GM19043 (cell line): ENCODE measurements around the gene EPGN.

Source experiments
- ATAC-seq: cut with Tn5 transposase; IDR thresholded peaks from one replicate; pipeline ENCODE4 v1.9.1; 2021; ENCODE audit warnings: low read depth; ENCODE audit not compliant: unreplicated experiment

The EPGN gene, protein sequence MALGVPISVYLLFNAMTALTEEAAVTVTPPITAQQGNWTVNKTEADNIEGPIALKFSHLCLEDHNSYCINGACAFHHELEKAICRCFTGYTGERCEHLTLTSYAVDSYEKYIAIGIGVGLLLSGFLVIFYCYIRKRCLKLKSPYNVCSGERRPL

DNA sequence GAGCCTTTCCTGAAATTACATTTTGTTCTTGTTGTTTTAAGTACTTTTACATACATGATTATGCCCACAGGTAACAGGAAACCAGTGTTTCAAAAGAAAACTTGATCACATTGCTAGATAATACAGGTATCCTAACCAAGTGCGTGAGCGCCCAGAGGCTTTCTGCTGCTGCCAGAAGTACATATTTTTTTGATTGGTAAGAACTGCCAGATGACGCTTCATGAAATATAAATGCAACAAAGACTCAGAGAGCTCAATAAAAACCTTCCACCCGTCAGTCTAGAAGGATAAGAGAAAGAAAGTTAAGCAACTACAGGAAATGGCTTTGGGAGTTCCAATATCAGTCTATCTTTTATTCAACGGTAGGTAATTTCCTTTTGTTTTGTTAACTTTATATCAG, at the start of gene EPGN:
TSS of gene EPGN (plus strand) at position 256 of the 400 bp plus-strand sequence. CDS start at position 320, 64 bp downstream.
- no peak for ATAC-seq

DNA sequence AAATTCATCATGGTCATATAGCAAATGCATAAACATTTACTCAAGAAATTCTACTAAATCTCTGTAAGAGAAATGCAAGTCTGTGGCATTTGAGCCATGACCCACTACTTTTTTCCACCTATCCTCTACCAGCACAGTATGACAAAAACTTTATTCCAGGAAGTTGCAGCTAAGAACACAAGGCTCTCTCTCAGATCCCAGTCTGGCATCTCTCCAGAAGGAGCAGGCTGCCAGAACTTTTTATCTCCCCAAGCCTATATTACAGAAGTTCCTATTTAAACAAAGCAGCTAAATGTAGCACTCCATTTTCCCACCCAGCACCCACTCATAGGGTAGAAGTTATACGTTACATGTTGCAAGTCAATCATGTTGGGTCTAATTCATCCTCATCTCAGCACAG, 49.3 kb upstream of the EPGN start:
- ATAC-seq = no peak

DNA sequence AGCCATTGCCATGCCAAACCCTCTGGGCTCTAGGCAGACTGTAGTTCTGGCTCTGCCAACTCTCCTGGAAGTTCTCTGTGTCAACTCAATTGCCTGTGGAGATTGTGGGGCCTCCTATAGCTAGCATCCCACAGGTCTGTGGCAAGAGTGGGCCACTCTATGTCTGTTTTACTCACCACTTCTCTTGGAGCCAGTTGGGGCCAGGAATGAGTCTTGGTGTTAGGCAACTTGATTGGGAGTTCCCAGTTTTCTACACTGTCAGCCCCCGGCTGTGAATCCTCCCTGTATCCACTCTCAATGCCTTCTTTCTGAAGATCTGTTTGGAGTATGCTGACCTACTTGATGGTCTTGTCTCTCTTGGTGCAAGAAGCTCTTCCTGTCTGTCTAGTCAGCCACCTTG, 48.2 kb upstream of the EPGN start:
- ATAC-seq = no peak

DNA sequence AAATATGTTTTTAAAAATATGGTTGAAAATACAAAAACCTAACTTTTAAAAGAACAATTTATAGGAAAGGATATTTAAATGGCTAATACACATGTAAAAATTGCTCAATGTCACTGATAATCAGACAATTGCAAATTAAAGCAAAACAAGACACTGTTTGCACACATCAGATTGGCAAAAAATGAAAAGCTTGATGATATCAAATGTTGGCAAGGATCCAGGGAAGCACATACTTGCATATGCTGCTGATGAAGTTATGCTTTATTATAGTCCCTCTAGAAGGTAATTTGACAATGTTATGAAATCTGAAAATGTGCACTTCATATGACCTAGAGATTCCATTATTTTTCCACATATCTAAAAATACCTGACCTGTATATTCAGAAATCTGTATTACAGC, 45.7 kb upstream of the EPGN start:
- no peak for ATAC-seq

DNA sequence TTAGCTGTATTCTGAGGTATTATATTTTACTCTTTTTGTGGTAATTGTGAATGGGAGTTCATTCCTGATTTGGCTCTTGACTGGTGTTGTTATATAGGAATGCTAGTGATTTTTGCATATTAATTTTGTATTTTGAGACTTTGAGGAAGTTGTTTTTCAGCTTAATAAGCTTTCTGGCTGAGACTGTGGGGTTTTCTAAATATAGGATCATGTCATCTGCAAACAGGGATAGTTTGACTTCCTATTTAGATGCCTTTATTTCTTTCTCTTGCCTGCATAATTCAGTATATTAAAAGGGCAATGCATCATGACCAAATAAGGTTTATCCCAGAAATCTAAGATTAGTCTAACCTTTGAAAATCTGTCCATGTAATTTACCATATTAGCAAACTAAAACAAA, 44.7 kb upstream of the EPGN start:
- no peak for ATAC-seq

DNA sequence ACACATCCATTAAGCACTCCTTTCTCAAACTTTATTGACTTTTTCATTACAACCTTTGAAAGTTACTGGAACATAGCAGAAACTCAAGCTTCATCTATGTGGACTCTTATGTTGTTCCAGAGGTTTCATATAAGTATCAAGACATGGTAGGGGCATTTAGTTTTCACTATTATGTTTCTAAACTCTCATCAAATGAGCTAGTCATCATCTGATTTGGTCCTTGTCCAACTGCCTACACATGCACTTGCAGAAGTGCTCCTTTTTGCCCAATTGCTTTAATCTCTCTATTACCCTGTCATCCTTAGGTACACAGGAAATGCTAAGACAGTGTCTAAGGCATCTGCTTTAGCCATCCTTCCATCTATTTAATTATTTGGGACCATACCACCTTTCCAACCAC, 42.2 kb upstream of the EPGN start:
- no peak for ATAC-seq

DNA sequence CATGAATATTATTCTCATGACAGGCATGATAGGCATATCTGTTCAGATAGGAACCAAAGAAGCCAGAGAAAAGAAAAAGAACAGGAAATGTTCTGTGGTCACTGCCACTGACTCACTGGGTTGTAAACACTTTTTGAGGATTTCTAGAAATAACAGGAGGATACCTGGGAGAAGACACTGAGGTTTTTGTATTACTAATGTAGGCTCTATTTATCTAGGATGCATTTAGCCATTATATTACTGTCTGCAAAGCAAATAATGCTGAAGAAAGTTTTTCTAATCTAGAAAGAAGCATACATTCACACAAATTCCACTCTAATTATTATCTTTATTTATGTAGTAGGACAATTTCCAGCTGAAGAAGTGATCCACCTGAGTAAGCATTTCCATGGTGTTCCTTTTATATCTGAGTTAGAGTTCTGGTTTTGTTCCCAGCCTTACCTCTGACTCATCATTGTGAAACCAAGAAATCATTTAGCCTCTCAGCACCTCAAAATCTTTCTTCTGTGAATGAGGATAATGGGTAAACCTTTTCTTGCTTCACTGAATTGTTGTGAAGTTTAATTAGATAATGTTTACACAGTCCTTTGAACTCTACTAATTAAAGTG, 40.2 kb upstream of the EPGN start:
- no peak for ATAC-seq

DNA sequence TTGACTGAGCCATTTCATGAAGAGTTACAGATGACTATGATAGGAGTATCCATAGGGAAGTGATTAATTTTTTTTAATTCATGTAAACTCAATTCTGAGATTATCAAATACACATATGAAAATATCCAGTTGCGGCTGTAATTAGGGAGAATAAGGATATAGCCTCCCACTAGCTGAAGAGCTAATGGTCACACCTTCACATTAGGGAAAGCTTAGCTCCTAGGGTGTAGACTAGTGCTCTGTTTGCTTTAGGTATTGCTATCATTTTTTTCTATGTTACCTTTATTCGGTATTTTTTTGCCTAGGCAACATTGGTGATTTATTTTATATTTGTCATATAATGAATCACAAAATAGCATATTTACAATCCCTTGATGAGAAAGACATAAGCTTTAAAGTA, 39.6 kb upstream of the EPGN start:
- ATAC-seq = no peak

DNA sequence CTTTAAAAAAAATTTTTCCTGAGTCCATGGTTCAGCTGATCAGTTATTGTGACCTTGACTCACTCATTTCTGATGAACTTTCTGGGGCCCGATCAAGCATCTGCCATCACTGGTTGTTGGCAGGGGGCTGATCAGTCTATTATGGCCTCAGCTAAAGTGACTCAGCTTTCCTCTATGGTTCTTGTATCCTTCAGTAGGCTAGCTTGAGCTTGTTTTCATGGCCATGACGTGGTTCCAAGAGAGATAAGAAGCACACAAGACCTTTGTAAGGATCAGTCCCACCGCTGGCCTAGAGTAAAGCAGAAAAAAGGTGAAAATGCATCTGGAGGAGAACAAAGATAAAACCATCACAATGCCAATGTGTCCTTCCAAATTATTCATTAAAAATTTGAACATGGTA, 29.8 kb upstream of the EPGN start:
- ATAC-seq = no peak

DNA sequence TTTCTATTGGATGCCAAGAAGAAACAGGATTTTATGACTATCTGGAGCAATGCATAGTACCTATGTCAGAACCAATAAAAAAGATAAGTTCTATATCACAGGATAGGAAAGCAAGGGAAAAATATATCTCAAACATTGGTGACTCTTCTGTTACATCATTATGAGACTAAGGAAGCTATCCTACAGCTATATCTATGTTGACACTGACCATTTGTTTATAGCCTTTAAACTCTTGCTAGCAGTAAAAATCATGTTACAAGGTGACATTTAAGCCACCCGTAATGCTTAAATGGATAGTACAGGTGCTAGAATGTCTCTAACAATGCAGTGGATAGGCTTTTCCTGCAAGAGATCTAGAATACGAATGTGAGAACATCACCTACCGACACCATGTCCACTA, 28.6 kb upstream of the EPGN start:
- no peak for ATAC-seq

DNA sequence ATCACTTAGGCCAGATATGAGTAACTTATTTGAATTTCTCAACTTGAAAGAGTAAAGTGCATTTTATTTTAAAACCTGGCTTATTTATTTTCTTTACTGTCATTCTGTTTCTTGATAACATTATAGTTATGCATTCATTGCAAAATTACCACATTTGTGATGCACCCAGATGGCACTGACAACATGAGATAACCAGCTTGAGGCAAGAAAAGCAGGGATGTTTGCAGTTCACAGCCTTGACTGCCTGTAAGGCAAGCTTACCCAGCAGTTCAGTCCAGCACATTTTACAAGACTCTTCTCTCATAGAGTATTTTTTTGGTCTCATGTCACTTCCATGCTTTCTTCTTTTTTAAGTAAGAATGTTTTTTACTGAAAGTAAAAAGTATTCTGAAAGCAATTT, 25.3 kb upstream of the EPGN start:
- no peak for ATAC-seq

DNA sequence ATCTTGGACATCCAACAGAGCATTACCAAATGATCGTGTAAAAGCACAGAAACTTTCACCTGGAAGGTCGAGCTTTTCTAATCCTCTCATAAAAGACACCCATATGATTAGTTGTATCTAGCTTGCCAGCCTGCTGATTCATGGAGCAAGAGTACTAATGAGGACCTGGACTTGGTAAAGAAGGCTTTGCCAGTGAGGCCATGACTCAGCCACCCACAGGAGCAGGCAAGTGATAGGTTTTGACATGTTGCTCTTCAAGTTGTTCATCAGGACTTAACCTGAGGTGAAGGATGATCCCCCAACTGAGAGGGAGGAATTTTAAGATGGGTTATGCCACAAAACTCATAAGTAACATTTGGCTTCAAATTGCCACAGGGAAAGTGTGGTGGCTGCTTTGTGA, 24.7 kb upstream of the EPGN start:
- ATAC-seq = no peak

DNA sequence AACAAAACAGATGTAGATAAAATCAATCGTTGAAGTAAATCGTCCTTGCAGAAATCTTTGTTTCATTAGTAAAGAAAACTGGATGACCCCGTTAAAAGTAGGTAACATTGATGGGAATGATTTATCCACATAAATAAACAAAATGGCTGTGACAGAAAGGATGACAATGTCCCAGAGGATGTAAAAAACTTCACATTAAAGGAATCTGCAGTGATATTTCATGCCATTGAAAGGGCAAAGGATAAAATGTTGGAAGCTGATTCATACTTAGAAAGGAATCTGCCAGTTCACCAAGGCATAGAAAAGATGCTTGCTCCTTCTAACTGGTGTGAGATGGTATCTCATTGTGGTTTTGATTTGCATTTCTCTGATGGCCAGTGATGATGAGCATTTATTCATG, 24.2 kb upstream of the EPGN start:
- no peak for ATAC-seq

DNA sequence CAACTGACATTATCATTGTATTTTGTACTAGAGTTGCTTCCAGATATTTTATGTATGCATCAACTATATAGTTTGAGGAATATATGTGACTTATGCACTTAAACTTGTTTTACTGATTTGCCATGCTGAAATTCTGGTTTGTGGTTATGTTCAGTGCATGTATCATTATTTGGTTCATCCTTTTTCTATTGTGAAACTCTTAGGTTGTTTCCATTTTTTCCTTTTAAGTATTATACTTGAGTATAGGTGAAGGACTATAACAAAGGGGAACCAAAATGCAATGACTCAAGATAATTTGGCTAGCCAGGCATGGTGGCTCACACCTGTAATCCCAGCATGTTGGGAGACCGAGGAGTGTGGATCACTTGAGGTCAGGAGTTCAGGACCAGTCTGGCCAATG, 21.1 kb upstream of the EPGN start:
- ATAC-seq = no peak

DNA sequence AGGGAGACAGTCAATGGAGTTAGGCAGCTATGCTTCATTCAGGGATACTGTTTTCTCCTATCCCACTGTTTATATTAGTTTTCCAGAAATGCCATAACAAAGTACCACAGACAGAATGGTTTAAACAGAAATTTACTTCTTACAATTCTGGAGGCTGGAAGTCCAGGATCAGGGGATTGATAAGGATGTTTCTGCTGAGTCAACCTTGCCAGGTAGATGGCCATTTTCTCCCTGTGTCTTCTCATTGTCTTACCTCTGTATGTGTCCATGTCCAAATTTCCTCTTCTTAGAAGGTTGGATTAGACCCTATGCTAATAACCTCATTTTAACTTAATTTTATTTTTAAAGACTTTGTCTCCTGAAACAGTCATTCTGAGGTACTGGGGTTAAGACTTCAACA, 20.5 kb upstream of the EPGN start:
- ATAC-seq = no peak

DNA sequence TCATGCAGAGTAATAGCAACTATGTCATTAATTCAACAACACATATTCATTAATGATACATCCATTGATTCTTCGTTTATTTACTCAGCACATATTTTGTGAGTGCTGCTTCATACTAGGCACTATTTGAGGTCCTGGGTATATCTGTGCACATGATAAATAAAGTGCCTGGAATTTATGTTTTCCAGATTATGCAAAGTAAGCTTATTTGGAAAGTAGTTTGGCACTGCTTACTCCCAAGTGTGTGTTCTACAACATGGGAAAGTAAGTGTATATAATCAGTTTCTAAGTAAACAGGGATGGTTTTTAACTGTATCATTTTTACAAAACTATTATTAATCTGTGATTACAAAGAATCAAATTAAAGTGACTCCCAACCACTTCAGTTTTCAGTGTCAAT, 16.8 kb upstream of the EPGN start:
- ATAC-seq = no peak

DNA sequence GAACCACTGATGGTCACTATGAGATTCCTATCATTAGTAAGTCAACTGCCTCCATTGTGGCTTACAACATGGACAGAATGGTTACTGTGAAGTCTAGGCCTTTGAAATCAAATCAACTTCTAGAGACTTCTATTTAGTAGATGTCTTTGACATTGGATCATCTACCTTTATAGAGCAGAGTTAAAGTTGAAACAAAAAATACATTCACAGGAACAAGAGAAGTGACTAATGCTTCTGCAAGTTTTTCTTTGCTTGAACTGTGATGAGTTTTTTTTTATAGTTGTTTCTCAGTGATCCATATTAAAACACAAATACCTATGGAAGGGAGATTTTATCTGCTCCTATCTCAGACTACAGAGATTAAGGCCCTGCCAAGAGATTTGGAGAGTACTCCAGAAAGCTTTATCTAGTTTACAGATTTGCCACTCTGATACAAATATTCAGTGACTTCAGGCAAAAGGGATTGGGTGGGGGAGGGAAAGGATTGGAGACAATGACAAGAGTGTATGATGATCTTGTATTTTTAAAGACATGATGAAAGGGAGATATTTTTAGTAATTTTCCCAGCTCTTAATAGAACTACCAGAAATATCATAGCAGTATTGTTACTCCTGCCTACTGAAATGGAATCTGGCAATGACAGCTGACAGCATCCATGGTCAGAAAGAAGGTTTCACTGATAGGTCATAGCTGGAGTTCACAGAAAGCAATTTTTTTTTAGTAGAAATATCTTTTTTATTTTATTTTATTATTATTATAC, 16.0 kb upstream of the EPGN start:
- no peak for ATAC-seq

DNA sequence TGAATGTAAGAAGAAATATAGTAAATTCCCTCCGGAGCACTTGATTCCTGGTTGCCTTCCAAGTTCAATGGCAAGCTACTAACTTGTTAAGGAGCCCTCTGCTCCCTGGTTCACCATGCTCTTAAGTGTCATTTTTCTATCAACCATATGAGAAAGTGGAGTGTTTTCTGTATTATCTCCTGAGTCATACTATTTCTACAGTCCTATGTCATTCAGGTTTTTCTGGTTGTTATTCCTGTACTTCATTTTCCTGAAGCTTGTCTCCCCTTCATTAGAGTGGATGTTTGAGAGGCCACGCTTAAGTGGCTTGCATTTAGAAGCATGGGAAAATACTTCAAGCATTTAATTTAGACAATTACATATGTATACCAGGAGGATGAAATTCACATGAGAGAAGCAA, 14.7 kb upstream of the EPGN start:
- no peak for ATAC-seq

DNA sequence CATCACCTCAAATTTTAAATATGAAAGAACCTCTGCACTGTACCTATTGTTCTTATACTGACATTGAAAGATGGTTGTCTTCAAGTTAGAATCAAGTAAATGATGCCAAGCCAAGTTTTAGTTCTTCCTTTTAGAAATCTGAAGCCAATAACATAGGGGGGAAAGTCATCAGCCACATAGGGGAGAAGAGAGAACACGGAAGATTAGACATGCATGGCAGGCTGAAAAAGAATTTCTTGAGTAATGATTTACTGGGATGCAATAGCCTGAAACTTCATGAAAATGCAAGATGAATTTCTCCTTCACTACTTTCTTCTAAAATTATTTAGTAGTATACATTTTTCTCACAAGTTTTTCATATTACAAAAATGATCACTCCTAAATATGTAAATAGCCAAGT, 13.6 kb upstream of the EPGN start:
- no peak for ATAC-seq

DNA sequence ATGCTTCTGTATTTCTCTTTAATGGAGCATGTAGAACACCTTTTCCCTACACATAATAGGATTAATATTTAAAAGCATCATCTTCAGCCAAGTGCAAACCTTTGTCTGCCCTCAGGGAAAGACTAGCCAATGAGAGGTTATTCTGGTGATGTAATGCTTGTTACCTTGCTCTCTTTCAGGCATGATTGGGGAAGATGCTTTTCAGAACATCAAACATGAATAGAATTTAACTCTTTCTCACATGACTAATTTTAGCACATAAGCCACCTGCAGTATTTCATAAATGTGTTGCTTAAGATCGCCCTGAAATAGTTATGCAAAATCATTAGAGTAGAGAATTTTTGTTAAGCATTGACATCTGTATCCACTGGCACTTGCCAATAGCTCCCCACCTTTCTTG, 10.7 kb upstream of the EPGN start:
- no peak for ATAC-seq

DNA sequence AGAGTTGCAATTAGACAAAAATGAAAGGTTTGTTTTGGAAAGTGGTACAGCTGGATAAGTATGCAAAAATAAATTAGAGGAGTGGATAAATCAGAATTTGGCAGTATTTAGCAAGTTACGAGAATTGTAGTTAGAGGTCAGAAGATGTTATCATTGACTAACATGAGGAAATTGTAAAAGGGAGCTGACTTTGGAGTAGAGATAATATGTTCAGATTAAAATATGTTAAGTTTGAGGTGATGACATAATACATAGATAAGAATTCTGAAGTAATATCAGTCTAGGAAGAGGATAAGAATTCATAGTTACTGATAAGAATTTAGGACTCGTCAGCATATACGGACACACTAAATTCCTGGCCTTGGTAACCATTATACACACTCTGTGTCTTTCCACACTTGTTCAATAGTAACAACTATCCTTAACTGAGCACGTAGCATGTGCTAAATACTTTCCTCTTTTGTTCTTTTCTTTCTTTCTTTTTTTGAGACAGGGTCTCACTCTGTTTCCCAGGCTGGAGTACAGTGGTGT, 4.1 kb upstream of the EPGN start:
- ATAC-seq = no peak

DNA sequence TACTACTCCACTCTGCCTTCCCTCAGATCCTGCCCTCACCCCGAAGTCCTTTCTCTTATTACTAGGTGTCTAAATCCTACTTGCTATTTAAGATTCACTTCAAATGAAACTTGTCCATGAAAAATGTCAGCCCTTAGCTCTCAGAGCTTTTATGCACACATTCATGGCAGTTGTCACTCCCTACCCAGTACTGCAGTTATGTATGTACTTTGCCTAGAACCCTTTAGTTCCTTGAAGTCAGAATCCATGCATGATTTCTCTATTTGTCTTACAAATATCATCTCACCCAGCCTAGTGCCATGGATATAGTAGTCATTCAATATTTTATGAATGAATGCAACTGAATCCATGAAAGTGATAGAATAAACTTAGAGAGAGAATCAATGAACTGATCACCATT, 3.3 kb upstream of the EPGN start:
- no peak for ATAC-seq
